B cell (primary cell): ENCODE results near the gene PDP2.

Experiments used
- EZH2 ChIP-seq: IDR thresholded peaks from 2 replicates; pipeline ENCODE4 v1.6.1; 2012; ENCODE audit warnings: borderline replicate concordance, low read depth, mild to moderate bottlenecking, moderate library complexity, low read length; ENCODE audit not compliant: insufficient read depth, poor library complexity, severe bottlenecking
- TF ChIP-seq, protein P1 (sequence below): fragments of 200-600 bp; IDR thresholded peaks from one replicate; pipeline ENCODE4 v1.8.0; 2022; ENCODE audit warnings: antibody characterized with exemption, mild to moderate bottlenecking

DNA sequence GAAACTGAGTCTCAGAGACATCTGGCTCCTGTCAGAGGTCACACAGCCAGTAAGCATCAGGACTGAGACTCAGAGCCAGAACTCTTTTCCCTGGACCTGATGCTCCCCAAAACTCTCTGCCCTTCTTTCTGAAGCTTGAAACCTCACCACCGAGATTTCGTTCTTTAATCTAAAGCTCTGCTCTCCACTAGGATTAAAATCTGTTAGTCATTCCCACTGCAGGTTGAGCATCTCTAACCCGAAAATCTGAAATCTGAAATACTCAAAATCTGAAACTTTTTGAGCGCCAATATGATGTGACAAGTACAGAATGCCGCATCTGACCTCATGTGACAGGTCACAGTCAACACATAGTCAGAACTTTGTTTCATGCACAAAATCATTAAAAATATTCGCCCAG is 36.2 kb downstream of the PDP2 start:
- no peak for TF ChIP-seq EZH2
- TF ChIP-seq, protein P1, sequence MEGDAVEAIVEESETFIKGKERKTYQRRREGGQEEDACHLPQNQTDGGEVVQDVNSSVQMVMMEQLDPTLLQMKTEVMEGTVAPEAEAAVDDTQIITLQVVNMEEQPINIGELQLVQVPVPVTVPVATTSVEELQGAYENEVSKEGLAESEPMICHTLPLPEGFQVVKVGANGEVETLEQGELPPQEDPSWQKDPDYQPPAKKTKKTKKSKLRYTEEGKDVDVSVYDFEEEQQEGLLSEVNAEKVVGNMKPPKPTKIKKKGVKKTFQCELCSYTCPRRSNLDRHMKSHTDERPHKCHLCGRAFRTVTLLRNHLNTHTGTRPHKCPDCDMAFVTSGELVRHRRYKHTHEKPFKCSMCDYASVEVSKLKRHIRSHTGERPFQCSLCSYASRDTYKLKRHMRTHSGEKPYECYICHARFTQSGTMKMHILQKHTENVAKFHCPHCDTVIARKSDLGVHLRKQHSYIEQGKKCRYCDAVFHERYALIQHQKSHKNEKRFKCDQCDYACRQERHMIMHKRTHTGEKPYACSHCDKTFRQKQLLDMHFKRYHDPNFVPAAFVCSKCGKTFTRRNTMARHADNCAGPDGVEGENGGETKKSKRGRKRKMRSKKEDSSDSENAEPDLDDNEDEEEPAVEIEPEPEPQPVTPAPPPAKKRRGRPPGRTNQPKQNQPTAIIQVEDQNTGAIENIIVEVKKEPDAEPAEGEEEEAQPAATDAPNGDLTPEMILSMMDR, result no peak
